Right lung (tissue), 5 donors: Measurements from ENCODE around the gene CD200R1L. TPM values are rescaled to one million over a fixed set of nuclear protein-coding genes. Genes with fewer than 3 reads are reported as not detected.
A peak's percentile ranks its signal among the peaks of the same experiment; 100 is the strongest.

Experiments used
- DNase-seq, 2 donors: peaks; one replicate each; pipeline ENCODE4 v3.0.0-alpha.2; 2013
- polyA plus RNA-seq, 5 donors: library from polyadenylated mRNA; unstranded; fragments of 120-200 nt; gene quantifications; one replicate each; pipeline versions ENCODE4 v1.2.1 to v1.2.3, GENCODE V29; 2013; ENCODE audit warnings: inconsistent platforms in 1 of 5, low replicate concordance in 1 of 5; ENCODE audit not compliant: insufficient read length in 5 of 5, insufficient read depth in 1 of 5

Gene CD200R1L
- polyA plus RNA-seq, 5 donors, result not detected

DNA sequence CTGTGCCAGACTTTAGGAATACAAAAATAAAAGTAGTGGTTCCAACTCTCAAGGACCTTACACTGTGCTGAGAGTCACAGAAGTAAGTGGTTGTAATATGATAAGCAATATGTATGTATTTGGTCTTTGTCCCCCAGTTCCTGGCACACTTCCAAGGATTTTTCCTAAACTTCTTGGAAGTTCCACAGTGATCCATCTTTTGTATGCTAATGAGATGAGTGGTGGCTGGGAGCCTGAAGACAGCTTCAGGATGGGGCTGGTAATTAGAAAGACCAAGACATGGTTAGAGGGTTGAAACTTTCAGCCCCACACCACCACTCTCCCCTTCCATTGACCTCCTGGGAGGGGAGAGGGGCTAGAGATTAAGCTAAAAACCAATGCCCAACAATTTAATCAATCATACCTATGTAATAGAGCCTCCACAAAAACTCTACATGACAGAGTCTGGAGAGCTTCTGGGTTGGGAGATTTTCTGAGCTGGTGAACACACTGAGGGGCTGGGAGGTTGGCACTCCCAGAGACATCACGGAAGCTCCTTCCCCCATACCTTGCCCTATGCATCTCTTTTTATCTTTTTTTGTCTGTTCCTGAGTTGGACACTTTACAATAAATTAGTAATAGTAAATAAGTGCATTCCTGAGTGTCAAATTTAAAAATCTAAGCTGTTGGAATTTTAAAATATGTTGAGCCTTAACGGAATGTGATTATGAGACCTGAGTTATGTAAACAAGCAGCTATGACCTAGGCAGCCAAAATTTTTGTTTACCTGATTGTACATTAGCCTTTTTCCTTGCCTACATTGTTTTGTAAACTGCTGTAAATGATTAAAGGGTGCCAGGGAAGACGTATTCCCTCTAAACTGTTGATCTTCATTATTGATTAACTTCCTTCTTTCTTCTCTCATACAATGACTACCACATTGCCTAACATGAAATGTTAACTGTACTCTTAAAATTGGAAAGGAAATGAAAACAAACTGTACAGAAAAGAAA, 24.3 kb downstream of the CD200R1L start:
- DNase-seq, result no peak

DNA sequence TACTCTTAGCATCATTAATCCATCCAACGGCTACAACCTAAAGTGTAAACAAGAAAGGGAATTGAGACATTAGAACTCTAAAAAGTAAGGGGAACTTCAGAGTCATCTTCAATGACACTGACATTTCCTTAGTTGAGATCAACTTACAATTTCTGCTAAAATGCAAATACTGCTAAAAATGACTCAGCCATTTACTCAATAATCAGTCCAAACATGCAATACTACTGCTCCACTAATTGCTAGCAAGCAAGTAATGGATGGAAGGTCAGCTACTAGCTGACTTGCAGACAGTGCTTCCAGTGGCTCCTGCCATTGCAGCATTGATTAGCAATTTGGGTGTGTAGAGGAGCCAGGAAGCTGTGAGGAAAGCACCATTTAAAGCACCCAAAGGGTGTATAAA, 28.4 kb downstream of the CD200R1L start:
- no peak for DNase-seq

DNA sequence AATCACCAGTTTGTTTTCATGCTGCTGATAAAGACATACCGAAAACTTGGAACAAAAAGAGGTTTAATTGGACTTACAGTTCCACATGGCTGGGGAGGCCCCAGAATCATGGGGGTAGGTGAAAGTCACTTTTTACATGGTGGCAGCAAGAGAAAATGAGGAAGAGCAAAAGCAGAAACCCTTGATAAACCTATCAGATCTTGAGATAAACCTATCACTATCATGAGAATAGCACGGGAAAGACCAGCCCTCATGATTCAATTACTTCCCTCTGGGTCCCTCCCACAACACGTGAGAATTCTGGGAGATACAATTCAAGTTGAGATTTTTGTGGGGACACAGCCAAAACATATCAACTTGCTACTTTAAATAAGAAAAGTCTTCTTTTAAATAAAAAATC, 28.9 kb downstream of the CD200R1L start:
- no peak for DNase-seq

DNA sequence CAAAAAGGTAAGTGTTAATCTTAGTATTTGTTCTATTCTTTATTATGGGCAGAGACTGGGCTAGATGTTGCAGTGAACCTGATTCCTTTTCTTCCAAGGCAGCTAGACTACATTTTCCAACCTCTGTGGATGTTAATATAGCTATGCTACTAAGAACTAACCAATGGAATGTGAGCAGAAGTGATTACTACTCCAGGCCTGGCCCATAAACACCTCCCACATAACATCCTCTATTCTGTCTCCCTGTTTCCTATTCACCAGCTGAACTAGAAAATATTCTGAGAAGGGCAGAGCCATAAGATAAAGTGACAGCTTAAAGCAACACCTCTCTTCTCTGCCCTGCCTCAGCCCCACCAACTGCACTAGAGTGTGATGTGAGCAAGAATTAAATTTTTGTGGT, 29.4 kb downstream of the CD200R1L start:
- DNase-seq, result no peak

DNA sequence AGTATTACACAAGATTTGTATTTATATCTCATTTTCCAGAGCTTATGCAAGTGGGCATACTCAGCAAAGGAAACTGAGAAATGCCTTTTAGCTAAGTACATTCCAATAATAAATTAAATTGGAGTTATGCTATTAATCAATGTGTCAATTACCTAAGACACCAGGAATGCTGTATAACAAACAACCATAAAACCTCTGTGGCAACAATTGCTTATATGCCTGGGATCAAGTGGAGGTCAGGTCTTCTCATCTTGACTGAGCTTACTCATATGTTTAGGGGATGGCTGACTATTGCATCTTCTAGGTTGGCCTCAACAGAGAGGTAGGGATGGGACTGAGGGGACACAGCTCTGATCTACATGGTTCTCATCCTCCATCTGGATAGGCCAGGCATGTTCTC, 30.7 kb downstream of the CD200R1L start:
- DNase-seq, result no peak

DNA sequence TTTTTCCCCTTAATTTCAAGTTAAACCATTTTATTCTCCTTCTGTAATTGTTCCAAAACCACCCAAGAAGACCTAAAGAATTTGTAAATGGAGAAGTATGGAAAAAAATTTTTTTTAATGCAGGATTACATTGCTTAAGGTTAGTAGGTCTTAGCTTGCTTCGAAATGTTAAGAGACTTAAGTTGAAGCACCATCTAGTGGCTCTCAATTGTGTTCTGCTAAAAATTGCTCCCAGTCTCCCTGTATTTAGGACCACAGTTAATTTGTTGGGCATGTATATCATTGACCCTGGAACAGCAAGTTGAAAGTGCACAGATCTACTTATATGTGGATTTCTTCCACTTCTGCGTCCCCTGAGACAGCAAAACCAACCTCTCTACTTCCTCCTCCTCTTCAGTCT, 32.4 kb downstream of the CD200R1L start:
- DNase-seq, result peak; percentile 18 to 35

DNA sequence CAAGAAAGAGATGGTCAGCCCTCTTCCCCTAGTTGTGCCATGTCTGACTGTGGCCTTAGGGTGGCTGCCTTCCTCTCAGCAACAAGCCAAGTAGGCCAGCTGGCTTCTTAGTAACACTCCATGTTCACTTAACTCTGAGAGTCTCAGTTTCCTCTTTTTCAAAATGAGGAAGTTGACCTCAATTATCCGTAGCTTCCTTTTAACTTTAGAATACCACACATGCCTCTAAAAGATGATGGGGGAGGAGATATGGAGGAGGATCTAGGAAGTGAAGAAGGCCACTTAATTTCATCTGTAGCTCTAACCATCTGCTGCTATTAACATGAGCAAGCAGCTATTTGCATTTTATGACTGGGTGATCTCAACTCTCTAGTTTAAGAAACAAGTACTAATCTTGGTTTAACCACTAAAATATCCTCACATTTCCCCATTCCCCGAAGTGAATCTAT, 32.9 kb downstream of the CD200R1L start:
- no peak for DNase-seq

DNA sequence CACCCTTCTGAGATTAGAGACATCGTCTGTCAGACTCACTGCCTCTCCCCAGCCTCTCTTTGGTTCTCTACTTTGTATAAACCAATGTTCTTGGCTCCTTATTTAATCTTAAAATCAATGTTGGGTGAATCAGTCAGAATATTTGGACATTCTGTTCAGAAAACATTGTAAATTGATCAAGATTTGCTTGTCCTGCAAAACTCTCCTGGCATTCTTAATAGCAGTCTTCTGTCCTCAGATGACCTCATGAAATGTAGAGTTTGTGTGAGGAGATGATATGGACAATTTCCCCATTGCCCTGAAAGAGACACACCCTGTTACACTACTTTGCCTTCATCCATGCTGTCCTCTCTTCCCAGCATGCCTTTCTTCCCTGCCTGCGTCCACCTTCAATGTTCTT, 33.6 kb downstream of the CD200R1L start:
- DNase-seq, result no peak

DNA sequence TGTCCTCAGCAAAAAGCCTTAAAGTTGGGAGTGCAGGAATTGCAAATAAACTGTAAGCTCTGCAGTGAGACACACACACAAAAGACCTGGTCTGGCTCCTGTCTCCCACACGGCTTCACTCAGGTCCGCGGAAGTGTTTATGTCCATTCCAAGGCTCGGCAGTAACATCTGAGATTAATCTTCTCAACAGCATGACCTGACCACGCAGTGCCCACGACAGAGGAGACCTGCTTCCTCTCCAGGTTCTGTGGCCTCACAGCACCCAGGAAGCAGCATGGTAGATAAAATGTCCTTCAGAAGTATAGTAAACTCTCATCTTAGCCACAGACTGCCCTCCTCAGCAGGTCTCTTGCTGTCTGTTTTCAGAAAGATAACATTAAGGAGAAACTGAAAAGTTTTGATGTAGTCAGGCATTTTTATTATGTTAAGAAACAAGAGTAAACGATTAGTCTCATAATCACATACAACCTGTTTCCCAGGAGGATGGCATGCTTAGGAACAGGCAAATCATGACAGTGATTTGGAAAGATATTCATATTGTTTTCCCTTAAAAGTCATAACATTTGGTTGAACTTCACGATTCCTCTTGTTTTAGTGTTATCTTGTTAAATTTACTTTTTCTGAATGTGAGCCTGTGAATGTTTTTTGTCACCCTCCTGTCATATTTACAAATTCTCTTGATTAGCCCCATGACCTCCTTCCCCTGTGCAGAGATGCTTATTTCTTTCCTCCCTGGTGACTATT, 34.6 kb downstream of the CD200R1L start:
- DNase-seq, result no peak

DNA sequence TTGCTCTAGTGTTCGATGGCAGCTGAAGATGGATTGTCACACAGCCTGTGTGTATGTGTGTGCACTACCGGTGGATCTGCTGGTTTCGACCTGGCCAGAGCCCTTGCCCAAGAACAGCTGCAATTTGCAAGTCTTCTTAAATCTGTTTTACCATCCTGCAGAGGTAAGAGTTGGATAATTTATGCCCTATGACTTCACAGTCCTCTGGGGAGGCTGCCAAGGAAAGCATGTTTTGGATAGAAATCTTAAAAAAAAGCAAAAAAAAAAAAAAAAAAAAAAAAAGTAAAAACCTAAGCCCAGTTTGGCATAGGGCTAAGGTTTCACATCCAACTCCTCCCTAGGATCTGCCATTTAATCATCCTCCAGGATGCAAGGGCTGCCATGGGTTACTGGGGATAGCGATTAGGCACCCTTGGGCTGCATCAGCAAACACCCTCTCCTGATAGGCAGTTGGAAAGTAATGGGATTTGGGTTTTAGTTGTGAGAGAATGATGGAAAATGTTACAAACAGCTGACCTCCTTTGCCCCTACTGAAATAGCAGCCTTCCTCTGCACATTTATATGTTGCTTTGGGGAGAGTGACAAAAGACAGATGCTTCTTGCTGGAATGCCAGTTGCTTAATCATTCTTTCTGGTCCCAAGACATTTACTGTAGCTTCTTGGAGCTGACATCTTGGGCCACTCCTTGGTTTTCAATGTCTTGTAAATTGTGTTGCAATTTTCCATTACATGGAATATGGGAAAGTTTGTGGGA, 35.4 kb downstream of the CD200R1L start:
- DNase-seq, result peak; percentile 79 to 85

DNA sequence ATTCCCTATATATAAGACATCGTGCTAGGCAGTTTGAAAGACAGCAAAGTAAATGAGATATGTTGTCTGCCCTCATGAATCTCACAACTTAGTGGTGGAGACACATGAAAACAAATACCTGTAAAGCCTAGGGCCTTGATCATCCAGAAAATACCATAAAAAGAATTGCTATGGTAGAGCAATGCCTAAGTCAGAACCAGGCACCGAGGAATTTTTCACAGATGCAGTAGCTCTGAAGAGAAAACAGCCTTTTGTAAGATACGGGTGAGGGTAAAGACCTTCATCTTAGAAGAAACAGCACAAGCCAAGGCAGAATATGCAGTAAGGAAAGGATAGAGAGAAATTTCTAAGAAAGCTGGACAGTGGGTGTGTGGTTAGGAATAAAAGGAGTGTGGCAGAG, 36.1 kb downstream of the CD200R1L start:
- no peak for DNase-seq

DNA sequence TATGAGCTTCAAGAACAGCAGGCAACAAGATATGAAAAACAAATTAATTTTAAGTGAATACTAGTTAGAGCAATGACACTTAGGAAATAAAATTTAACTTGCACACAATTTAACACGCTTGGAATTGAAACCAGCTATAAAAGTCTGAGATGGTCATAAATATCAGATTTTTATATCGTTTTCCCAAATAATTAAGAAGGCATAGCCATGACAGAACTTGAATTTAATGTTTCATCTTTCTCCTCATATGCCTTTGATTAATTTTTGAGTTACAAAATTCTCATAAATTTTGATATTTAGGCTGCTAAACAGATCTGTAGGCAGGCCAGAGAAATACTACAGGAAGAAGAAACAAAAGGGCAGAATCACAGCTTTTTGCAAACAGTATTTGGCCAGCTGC, 38.5 kb downstream of the CD200R1L start:
- no peak for DNase-seq

DNA sequence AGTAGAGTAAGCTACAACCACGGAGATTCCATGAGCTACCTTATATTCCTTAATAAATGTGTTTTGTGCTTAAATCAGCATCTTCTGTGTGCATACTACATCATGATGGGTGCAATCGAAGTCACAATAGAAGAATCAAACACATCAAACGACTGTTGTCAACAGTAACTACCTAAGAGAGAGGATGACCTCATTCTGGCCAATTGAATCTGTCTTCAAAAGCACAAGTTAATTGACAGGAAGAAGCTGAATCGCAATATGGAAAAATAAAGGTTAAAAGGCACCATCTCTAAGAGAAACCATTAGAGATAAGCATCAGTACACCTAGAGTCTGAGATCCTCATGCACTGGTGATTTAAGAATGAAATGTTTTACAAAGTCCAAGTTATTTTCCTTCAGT, 39.0 kb downstream of the CD200R1L start:
- no peak for DNase-seq

DNA sequence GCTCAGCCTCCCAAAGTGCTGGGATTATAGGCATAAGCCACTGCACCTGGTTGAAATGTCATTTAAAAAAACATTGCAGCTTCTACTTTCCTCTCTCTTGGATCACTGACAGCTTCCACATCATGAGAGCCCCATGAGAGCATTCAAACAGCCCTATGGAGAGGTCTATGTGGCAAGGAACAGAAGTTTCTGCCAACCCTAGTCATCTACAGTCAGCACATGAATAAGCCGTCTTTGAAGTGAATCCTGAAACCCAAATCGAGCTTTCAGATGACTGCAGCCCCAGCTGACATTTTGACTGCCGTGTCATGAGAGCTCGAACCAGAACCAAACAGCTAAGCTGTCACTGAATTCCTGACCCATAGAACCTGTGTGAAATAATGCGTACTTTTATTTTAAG, 39.8 kb downstream of the CD200R1L start:
- DNase-seq, result no peak

DNA sequence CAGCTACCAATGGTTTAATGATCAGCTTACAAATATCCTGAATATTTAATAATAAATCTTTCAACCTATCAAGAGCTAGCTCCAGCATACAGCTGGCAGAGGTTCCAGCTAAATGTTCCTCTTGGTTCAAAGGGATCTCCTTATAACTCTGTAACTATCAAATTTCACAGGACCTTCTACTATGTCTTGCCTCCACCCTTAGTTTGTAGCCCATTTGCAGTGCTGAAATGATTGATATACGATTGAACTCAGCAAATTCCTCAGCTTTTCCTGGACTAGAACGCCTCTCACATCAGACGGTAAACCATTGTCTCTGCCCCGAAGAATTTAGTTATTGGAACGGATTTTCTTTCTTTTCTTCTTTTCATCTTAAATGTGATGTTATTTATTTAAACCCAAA, 41.5 kb downstream of the CD200R1L start:
- no peak for DNase-seq

DNA sequence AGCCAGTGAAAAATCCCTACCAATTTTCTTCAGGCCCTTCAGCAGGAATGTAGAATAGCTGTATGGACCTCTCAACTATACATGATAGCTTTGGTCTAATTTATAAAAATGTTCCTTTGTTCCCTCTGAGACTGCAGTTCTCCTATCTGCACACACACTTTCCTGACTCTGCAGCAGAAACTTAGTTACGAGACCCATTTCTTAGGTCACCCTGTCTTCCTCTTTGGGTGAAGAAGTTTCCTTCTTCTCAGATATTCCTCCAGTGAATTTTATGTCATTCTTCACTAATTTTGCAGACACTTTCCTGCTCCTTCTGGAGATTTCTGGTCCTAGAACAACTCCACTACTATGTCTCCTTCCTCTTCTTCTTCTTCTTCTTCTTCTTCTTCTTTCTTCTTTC, 42.6 kb downstream of the CD200R1L start:
- no peak for DNase-seq

DNA sequence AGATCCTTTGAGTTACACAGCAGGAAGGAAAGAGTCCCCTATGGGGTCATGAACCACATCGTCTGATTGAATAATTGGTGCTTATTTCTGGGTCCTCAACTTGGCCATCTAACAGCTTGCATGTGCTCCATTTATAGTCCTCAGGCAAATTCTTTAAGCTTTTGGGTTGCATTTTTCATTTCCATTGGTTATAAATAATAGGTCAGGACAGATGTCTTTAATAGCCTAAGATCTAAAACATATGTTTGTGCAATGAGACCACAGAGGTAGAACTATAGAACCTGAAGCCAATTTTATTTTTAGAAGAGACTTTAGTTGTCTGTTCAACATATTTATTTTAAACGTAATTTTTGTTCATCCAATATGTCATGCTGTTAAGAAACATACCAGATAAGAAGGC, 43.2 kb downstream of the CD200R1L start:
- no peak for DNase-seq

DNA sequence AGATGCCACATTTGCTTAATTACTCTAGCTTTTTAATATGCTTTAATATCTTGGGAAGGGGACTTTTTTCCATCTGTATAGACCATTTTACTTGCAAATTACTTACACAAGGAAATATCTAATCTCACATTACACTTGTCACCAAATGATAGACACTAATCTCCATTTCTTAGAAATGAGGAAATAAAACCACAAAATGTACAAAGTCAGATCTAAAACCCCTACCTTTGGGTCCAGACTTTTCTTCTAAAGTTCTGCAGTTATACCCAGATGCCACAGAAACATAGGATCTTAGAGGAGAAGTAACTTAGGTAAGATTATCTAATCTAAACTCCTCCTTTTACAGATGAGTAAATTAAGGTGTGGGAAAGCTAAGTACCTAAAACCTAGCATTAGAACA, 44.3 kb downstream of the CD200R1L start:
- DNase-seq, result no peak

DNA sequence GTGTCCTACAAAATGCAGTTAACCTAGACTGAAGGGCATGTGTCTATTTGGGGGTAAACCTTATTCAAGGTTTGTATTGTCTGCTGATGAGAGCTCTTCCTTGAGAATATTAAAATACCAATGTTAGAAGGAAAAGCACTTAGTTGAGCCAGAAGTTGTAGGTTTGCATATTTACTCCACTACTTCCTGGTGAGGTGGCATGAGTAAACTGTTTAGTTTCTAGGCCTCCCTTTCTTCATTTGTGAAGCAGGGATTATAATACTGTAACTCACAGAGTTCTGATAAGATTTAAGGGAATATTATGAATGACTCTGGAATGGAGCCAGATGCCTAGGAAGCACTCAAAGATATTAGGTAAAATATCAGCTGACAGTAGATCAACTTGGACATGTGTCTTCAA, 46.7 kb downstream of the CD200R1L start:
- no peak for DNase-seq

DNA sequence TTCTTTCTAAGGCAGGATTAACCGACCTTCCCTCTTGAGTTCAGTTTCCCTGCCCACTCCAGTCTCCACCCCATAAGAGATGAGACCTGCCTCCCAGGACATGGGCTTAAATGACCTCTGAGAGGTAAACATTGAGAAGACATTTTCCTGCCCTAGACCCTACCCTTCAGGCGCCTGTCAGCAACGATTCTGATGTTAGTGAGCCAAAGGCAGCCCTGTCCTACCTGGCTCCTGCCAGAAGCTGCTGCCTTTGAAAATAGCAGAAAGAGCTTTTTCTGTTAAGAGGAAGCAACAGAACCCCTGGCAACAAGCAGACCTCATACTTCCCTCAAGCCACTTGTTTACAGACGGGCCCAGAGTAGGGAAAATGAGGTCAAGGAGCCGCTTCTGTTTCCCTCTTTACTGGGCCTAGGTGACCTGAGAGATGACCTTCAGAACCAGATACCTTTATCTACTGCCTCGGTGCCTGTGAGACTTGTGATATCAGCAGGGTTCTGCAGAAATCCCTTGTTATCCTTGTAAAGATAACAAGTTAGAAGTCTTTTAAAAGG, 52.0 kb downstream of the CD200R1L start:
- no peak for DNase-seq

DNA sequence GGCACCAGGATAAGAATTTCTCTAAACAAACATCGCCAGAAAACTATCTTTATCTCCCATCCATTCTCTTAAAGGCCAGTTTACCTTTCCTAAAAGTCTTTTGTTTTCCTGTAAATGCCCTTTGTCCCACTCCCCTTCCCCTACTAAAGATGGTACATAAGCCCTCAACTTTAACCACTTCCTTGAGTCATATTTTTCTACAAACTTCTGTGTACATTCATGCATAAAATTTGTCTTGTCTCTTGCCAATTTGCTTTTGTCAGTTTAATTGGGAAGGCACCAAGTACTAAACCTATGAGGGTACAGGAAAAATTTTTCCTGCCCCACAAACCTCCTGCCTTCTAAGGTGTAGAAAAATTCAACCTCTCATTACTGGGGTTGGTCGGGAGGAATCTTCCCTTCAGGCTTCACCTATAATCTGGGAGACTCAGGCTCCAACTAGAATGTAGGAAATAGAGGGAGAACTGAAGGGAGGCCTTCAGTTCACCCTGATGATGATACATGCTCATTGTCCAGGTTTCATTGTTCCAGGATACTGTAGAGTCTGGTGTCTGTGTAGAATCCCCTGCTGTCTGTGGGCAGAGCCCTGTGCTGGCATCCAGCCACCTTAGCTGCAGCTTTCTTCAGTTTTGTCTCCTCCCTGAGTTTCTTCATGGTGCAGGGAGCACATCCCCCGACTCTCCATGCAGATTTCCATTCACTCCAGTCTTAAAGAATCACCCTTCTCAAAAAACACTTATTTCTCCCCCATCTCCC, 53.2 kb downstream of the CD200R1L start:
- DNase-seq, result no peak
